ENCODE results near the gene BAIAP3.

BAIAP3 gene, protein sequence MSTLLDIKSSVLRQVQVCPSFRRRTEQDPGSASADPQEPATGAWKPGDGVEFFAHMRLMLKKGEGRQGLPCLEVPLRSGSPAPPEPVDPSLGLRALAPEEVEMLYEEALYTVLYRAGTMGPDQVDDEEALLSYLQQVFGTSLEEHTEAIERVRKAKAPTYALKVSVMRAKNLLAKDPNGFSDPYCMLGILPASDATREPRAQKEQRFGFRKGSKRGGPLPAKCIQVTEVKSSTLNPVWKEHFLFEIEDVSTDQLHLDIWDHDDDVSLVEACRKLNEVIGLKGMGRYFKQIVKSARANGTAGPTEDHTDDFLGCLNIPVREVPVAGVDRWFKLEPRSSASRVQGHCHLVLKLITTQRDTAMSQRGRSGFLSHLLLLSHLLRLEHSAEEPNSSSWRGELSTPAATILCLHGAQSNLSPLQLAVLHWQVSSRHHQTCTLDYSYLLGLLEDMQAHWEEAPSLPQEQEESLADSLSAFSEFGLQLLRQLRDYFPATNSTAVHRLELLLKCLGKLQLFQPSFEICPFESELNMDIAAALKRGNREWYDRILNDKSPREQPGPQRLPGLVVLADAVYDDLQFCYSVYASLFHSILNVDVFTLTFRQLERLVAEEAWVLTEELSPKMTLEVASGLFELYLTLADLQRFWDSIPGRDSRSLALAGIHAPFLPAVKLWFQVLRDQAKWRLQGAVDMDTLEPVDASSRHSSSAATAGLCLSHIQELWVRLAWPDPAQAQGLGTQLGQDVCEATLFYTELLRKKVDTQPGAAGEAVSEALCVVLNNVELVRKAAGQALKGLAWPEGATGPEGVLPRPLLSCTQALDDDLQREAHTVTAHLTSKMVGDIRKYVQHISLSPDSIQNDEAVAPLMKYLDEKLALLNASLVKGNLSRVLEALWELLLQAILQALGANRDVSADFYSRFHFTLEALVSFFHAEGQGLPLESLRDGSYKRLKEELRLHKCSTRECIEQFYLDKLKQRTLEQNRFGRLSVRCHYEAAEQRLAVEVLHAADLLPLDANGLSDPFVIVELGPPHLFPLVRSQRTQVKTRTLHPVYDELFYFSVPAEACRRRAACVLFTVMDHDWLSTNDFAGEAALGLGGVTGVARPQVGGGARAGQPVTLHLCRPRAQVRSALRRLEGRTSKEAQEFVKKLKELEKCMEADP
- total RNA-seq, result 0.85 to 36.4 (median 10.9) reads per million in 9 experiments

DNA sequence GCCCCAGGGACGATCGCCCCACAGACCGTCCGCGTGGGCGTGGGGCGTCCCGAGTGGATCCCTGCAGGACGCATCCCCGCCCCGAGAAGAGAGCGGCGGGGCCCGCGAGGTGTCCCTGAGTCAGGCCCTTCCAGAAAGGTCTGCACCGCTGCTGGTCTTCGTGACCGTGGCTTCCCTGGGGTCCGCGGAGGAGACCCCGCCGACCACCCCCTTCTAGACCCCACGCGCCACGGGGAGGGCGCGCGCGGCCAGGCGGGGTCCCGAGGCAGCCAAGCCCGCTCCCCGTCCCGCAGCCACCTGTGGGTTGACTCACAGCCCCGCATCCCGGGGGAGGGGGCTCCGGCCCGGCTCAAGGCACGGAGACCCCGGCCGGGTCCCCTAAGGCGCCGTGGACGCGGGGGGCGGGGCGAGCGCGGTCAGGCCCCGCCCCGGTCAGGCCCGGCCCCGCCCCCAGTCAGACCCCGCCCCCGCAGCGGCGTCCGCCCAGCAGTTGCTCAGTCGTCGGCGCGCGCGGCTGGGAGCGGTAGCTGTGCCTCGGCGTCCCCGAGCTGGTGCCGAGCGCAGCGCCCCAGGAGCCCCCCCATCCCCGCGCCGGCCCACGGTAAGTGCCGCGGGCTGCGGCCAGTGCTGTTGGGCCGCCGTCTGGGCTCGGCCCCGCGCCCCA is at the start of gene BAIAP3:
TSS of gene BAIAP3 (plus strand) at position 497 of the 664 bp plus-strand sequence. CDS start 4,905 bp downstream, outside the sequence.
- ATAC-seq (replicated peaks) (peak; percentile 57), DNase-seq (peak; percentile 42 to 51 (median 44))
- H3K9me3 Mint-ChIP-seq, result no peaks in the 10 kb centered on the region
- peak within 1 kb of the TSS; percentile 83 to 88 for H3K4me3 Mint-ChIP-seq
- peaks cover 0 to 15% of the 10 kb centered on the region in 2 donors for H3K27me3 Mint-ChIP-seq
- H3K27ac Mint-ChIP-seq, result peak within 1 kb of the TSS; percentile 92 to 94
- peaks cover 14% of the 10 kb centered on the region for H3K36me3 Mint-ChIP-seq (ENCODE audit: insufficient read depth)
- H3K4me1 Mint-ChIP-seq (ENCODE audit: low read depth in 2 of 2), result peaks cover 14 to 24% of the 10 kb centered on the region in 2 donors

DNA sequence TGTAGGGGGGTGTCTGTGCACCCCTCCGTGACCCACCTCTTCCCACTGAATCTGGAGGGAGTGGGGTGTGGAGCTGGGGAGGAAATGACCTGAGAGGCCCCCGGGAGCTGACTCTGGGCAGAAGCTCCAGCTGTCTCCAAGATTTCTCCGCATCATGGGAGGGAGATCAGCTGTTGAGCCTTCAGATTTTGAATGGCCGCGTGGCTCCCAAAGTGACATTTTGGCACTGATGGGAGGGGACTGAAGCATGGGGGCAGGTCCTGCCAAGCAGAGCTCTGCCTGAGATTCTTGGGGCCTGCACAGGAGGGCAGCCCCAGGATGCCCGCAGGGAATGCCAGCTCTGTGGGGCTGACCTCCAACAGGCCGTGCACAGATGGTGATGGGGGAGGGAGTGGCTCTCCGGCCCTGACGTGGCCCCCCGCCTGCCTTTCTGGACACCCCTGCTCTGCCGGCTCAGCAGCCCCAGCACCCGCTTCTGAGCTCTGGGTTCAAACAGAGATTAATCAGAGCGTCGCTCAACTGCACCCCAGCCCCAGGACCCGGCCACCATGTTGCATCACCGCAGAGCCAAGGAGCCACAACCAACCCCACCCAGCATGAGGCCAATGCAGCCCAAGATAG is 49.3 kb upstream of the BAIAP3 start:
- peaks cover 22 to 64% of the 10 kb centered on the region in 2 donors for H3K27me3 Mint-ChIP-seq
- H3K4me1 Mint-ChIP-seq (ENCODE audit: low read depth in 2 of 2), result no peaks in the 10 kb centered on the region
- no peak for ATAC-seq (replicated peaks)
- H3K9me3 Mint-ChIP-seq, result no peaks in the 10 kb centered on the region
- H3K27ac Mint-ChIP-seq, result no peak overlapping the region
- DNase-seq, result no peak
- peaks cover 2% of the 10 kb centered on the region for H3K36me3 Mint-ChIP-seq (ENCODE audit: insufficient read depth)
- H3K4me3 Mint-ChIP-seq, result no peak overlapping the region

DNA sequence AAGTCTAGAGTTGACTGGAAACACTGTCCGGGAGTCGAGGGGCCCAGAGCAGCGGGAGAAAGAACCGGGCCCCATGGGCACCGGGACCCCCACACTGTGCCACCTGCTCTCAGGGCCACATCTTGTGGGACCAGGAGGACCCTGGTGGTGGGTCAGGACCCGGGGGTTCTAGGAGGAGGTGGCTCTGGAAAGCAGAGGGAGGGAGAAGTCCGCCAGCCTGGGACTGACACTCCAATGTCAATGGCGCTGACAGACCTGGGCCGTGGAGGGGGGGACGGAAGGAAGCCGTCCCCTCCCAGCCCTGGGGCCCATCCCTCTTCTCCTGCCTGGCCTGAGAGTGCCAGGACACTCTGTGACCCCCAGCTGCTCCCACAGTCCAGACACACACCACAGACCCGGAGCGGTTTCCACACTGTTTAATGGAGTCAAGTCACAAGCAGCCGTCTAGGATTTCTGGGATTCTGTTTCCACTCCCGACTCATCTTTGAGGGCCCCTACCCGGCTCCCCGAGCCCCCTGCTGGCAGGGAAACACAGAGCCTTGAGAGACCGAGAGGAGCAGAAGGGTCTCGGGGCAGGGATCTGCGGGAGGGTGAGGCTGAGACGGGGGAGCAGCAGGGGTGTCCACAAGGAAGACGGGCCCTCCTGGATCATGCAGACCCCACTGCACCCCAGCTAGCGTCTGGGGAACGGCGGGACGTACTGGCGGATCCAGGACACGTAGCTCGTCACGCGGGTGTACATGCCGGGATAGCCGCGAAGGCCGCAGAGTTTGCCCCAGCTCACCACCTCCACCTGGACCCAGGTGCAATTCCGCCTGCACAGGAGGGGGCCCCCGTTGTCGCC is 47.6 kb upstream of the BAIAP3 start:
- H3K4me3 Mint-ChIP-seq, result no peak overlapping the region
- H3K4me1 Mint-ChIP-seq (ENCODE audit: low read depth in 2 of 2), result no peaks in the 10 kb centered on the region
- no peaks in the 10 kb centered on the region for H3K36me3 Mint-ChIP-seq (ENCODE audit: insufficient read depth)
- no peak for ATAC-seq (replicated peaks)
- H3K27me3 Mint-ChIP-seq, result peaks cover 31 to 71% of the 10 kb centered on the region in 2 donors
- no peak overlapping the region for H3K27ac Mint-ChIP-seq
- H3K9me3 Mint-ChIP-seq, result no peaks in the 10 kb centered on the region
- DNase-seq, result no peak

DNA sequence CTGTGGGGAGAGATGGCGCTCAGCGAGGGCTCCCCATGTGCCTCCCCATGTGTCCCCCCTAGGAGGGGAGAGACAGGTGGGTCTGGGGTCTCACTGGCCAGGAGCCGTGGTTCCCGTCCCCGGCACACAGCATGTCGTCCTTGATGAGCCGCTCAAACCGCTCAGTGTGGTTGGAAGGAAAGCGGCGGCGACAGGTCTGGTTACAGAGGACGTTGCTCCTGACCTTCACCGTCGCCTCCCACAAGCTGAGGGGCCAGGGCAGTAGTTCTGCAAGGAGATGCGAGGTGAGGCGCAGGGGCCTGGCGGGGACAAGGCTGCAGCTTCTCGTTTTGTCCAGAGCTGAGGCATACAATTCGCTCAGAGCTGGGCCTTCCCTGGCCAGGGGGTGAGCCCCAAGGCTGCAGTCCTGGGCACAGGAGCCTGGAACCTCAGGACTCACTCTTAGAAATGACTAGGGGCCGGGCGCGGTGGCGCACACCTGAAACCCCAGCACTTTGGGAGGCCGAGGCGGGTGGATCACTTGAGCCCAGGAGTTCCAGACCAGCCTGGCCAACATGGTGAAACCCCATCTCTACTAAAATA is 46.8 kb upstream of the BAIAP3 start:
- DNase-seq (no peak), ATAC-seq (replicated peaks) (no peak)
- H3K27me3 Mint-ChIP-seq, result peaks cover 36 to 78% of the 10 kb centered on the region in 2 donors

DNA sequence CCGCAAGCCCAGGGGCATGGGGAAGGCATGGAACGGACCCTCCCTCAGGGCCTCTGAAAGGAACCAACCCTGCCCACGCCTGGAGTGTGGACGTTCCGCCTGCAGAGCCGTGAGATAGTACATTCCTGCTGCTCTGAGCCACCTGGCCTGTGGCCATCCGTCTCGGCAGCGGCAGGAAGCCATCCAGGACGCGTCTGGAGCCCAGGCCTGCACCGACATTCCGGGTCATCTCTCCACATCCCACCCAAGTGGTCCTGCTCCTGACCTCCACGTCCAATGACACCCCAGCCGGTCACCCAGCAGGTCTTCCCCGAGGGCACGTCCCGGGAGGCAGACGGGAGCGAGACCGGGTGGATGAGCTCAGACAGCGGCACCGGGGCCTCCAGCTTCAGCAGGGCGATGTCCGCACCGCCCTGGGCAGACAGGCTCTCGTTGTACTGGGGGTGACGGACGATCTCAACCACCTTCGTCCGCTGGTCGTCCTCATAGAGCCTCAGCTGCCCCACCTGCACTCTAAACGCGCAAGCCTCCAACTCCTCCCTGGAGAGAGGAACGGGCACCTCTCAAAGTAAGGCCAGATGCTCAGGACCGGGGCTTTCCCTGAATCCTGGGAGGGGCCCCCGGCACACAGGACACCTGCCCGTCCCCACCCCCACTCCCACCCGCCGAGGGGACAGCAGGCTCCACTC is 45.3 kb upstream of the BAIAP3 start:
- no peak overlapping the region for H3K27ac Mint-ChIP-seq
- DNase-seq (no peak), ATAC-seq (replicated peaks) (no peak)
- peaks cover 41 to 90% of the 10 kb centered on the region in 2 donors for H3K27me3 Mint-ChIP-seq
- H3K9me3 Mint-ChIP-seq, result no peaks in the 10 kb centered on the region
- H3K4me3 Mint-ChIP-seq, result no peak overlapping the region
- H3K36me3 Mint-ChIP-seq (ENCODE audit: insufficient read depth), result no peaks in the 10 kb centered on the region
- H3K4me1 Mint-ChIP-seq (ENCODE audit: low read depth in 2 of 2), result no peaks in the 10 kb centered on the region

More for the DNA sequence above, 46.8 kb upstream of the BAIAP3 start:
- H3K9me3 Mint-ChIP-seq, result no peaks in the 10 kb centered on the region
- no peak overlapping the region for H3K4me3 Mint-ChIP-seq
- H3K36me3 Mint-ChIP-seq (ENCODE audit: insufficient read depth), result no peaks in the 10 kb centered on the region
- H3K4me1 Mint-ChIP-seq (ENCODE audit: low read depth in 2 of 2), result no peaks in the 10 kb centered on the region
- H3K27ac Mint-ChIP-seq, result no peak overlapping the region

DNA sequence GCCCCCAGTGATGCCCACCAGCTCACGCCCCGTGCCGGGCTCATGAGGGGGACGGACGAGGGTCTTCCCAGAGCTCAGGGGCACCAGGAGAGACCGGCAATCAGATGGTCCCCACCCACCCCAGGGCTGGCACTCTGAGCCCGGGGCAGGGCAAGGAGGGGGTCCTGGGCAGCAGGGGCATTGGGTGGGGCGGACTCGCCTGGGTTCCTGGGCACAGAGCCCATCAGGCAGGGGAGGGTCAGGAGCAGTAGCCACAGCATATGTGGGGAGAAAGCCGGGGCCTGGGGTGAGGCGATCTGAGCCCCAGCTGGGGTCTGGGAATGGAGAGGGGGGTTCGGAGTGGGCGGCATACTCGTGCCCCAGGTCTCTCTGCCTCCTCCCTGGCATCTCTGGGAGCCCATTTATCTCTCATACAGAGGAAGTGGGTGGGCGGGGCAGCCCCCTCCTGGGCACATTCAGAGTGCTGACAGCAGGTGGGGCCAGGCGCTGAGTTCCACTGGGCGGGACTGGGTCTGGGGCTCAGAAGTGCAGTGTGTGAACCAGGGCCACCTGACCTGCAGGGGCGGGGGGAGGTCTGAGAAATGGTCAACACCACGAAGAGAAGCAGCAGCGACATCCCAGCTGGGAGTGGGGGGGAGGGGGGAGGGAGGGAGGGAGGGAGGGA is 44.5 kb upstream of the BAIAP3 start:
- ATAC-seq (replicated peaks), result peak; percentile 29
- Mint-ChIP-seq H3K36me3 (ENCODE audit: insufficient read depth) (no peaks in the 10 kb centered on the region), H3K4me1 (ENCODE audit: low read depth in 2 of 2) (no peaks in the 10 kb centered on the region), H3K27me3 (peaks cover 44 to 90% of the 10 kb centered on the region in 2 donors), H3K4me3 (no peak overlapping the region), H3K27ac (no peak overlapping the region), H3K9me3 (no peaks in the 10 kb centered on the region)
- no peak for DNase-seq

DNA sequence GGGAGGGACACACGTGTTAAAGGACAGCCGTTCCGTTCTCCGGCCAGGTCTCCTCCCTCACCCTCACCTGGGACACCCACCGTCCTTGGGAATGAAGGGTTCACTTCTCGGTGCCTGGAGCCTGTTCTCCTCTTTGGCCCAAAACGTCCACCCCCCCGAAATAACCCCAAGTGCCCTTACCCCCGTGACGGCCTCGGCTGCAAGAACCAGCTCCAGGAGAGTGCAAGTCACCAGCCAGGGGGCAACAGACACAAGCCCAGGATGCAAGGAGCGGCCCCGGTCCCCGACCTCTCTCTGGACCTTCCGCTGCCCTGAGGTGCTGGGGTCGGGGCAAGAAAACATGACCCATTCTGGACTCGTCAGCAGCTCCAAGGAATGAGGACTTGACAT is 44.0 kb upstream of the BAIAP3 start:
- H3K27ac Mint-ChIP-seq, result no peak overlapping the region
- H3K36me3 Mint-ChIP-seq (ENCODE audit: insufficient read depth), result no peaks in the 10 kb centered on the region
- peaks cover 49 to 90% of the 10 kb centered on the region in 2 donors for H3K27me3 Mint-ChIP-seq
- no peak overlapping the region for H3K4me3 Mint-ChIP-seq
- H3K4me1 Mint-ChIP-seq (ENCODE audit: low read depth in 2 of 2), result no peaks in the 10 kb centered on the region
- no peaks in the 10 kb centered on the region for H3K9me3 Mint-ChIP-seq
- DNase-seq, result no peak
- no peak for ATAC-seq (replicated peaks)

DNA sequence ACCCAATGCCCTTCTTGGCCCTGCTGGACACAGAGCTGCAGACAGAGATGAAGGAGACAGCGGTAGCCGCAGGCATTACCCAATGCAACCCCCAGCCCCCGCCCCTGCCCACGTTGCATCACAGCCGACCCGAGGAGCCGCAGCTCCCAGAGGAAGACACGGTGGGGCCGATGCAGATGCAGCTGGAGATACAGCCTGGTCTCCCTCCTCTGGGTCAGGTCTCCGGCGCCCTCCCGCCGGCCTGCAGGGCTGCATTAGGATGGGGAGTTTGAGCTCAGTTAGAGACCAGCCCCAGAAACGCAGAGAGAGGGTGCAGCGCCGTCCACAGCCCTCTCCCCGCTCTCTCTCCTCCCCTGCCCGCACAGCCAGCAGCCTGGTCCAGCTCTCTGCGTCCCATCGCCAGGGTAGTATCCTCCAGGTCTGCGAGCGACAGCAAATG is 43.4 kb upstream of the BAIAP3 start:
- Mint-ChIP-seq H3K9me3 (no peaks in the 10 kb centered on the region), H3K4me1 (ENCODE audit: low read depth in 2 of 2) (no peaks in the 10 kb centered on the region), H3K27me3 (peaks cover 53 to 94% of the 10 kb centered on the region in 2 donors), H3K27ac (no peak overlapping the region), H3K4me3 (no peak overlapping the region), H3K36me3 (ENCODE audit: insufficient read depth) (no peaks in the 10 kb centered on the region)
- no peak for ATAC-seq (replicated peaks)
- no peak for DNase-seq

DNA sequence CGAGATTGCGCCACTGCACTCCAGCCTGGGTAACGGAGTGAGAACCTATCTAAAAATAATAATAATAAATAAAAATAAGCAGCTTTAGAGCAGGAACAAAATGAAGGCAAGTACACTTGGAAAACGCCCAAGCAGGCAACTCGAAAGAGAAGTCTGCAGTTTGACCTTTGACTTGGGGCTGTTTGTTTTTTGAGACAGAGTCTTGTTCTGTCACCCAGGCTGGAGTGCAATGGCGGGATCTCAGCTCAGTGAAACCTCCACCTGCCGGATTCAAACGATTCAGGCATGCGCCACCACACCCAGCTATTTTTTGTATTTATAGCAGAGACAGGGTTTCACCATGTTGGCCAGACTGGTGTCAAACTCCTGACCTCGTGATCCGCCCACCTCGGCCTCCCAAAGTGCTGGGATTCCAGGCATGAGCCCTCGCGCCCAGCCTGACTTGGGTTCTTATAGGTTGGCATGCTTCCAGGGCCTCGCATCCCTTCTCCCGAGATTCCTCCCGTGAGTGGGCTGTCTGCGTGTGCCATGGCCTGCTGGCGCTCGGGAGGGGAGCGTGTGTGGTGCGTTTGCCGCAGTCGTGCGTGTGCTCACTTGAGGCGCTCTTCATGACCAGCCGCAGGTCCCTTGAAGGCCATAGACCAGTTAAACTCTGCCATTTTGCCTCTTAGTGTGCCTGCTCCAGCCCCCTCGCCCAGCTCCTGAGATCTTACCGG is 42.4 kb upstream of the BAIAP3 start:
- Mint-ChIP-seq H3K4me3 (no peak overlapping the region), H3K27me3 (peaks cover 60 to 94% of the 10 kb centered on the region in 2 donors), H3K4me1 (ENCODE audit: low read depth in 2 of 2) (no peaks in the 10 kb centered on the region), H3K27ac (no peak overlapping the region), H3K9me3 (no peaks in the 10 kb centered on the region), H3K36me3 (ENCODE audit: insufficient read depth) (no peaks in the 10 kb centered on the region)
- ATAC-seq (replicated peaks) (no peak), DNase-seq (no peak)

DNA sequence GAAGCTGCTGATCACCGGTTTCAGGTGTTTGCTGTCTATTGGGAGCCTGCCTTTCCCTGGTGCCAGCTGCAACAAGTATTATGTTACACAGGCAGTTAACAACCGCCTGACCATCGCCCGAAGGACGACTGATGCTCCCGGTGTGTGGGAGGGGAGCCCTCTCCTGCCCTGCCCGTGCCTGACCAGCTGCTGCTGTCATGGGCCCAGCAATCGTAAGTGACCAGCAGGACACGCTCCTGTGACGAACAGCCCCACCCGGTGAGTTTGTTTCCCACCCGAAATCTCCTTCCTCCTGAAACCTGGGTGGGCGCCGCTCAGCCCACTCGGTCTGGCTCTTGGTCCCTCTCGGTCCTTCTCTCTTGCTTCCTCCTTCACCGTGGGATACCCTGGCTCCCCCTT is 41.9 kb upstream of the BAIAP3 start:
- DNase-seq (no peak), ATAC-seq (replicated peaks) (no peak)
- H3K27ac Mint-ChIP-seq, result no peak overlapping the region
- no peaks in the 10 kb centered on the region for H3K4me1 Mint-ChIP-seq (ENCODE audit: low read depth in 2 of 2)
- H3K27me3 Mint-ChIP-seq, result peaks cover 55 to 91% of the 10 kb centered on the region in 2 donors
- H3K4me3 Mint-ChIP-seq, result no peak overlapping the region
- H3K36me3 Mint-ChIP-seq (ENCODE audit: insufficient read depth), result no peaks in the 10 kb centered on the region
- no peaks in the 10 kb centered on the region for H3K9me3 Mint-ChIP-seq
